CD4-positive, alpha-beta T cell treated with Interleukin-12 subunit alpha and Interleukin-12 subunit beta, for 1 hour (primary cell): ENCODE measurements around the gene TADA3.
"Not testable (repeated sequence)": the region's sequence is repeated elsewhere in the genome, so short reads cannot be mapped to it uniquely, and the experiment has no call there.

ENCODE experiments used
- DNase-seq: peaks from one replicate; pipeline ENCODE4 v3.0.0-alpha.2; 2020

Gene TADA3

DNA sequence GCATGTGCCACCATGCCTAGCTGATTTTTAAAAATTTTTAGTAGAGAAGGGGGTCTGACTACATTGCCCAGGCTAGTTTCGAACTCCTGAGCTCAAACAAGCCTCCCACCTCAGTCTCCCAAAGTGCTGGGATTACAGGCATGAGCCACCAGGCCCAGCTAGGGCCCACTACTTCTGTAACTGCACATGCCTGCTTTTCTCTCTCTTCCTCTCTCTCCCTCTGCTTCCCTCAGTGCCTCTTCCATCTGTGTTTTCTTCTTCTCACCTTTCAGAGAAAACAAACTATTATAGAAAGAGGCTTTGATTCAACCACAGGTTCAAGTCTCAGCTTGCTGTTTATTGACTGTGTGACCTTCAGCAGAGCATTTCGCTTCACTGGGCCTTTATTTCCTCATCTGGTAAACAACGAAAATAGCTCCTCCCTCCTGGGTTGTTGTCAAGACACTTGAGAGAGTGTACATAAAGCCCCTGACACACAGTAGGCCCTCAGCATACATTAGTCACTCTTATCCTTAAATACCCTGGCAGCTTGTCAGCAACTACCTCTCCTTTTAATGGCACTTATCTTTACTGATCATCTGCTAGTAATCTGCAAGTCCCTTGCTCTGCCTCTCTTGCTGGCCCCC, 10.2 kb downstream of the TADA3 start:
- no peak for DNase-seq

DNA sequence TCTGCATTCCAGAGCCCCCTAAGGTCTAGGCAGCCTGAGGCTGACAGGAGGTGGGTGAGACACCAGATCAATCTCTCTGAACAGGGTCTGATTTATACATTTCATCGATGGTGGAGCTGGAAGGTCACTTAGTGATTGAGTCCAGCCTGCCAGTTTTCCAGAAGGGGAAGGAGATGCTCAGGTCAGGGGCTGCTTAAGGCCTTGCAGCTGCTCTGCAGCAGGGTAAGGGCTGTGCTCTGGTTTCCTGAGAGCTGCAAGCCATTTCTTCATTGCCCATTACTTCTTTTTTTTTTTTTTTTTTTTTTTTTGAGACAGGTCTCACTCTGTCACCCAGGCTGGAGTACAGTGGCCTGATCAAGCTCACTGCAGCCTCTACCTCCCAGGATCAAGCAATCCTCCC, 10.7 kb downstream of the TADA3 start:
- no peak for DNase-seq

DNA sequence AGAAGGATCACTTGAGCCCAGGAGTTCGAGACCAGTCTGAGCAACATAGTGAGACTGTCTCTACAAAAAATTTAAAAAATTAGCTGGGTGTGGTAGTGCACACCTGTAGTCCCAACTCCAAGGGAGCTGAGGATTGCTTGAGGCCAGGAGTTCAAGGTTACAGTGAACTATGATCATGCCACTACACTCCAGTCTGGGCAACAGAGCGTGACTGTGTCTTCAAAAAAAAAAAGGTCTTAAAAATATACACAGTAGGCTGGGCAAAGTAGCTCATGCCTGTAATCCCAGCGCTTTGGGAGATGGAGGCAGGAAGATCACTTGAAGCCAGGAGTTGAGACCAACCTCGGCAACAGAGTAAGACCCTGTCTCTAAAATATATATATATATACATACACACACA, 11.4 kb downstream of the TADA3 start:
- DNase-seq, result no peak

DNA sequence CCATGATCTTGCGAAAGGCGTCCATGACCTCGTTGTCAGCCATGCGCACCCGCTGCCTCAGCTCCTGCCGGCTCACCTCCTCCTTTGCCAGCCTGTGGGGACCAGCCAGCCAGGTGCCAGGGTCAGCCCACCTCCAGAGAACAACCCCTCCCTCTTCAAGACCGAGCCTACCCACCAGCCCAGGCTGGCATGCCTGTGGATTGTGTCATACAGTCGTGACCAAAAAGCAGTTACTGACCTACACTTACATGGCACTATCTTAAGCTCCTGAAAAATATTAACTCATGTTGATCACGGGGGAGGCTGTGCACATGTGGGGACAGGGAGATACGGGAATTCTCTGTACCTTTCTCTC, 11.8 kb downstream of the TADA3 start:
- no peak for DNase-seq

DNA sequence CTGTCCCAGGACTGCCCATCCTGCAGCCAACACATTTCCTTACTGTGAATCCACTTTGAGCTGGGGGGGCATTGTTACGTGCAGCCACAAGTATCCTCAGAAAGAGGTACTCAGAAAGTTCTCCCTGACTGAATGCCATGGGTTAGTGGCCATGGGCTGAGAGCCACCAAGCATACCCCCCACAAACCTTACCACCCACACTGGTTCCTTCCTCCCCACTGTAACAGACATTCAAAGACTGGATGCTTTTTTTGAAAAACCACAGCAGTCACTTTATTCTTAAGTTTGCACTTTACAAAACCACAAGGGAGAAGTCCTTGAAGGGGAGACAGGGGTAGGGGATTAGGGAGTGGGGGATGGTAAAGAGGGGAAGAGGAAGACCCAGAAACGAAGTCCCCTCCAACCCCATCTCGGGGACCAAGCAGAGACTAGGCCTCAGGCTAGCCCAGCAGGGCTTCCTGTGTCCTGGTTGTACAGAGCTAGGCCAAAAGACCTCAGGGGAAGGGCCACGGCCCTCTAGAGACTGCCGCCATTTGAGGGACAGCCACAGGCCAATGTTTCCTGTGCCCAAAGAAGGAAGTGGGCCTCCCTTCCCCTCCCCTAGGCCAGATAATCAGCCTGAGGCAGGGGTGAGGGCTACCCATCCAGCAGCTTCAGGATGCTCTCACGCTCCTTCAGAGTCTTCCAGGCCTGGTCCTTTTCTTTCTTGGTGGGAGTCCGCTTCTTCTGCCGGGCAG, 12.4 kb downstream of the TADA3 start:
- DNase-seq, result peak; percentile 50

DNA sequence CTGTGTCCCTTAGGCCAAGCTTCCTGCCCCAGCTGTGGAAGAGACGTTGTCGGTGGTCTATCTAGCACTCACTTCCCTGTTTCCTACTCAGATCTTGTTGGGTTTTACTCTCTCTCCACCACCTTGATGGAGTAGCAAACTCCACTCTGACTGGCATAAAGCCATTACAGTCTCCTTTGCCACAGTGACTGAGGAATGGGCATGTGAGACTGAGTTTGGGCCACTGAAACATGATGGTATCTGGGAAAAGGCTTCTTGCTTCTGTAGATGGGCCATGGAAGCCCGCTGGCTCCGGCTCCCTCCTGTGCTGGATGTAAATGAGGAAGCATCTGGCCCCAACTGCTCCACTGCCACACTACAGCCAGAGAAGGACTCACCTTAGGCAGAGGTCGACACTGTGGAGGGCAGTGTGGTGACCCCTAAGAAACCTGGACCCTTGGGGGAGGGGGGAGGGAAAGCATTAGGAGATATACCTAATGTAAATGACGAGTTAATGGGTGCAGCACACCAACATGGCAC, 13.1 kb downstream of the TADA3 start:
- DNase-seq, result no peak

DNA sequence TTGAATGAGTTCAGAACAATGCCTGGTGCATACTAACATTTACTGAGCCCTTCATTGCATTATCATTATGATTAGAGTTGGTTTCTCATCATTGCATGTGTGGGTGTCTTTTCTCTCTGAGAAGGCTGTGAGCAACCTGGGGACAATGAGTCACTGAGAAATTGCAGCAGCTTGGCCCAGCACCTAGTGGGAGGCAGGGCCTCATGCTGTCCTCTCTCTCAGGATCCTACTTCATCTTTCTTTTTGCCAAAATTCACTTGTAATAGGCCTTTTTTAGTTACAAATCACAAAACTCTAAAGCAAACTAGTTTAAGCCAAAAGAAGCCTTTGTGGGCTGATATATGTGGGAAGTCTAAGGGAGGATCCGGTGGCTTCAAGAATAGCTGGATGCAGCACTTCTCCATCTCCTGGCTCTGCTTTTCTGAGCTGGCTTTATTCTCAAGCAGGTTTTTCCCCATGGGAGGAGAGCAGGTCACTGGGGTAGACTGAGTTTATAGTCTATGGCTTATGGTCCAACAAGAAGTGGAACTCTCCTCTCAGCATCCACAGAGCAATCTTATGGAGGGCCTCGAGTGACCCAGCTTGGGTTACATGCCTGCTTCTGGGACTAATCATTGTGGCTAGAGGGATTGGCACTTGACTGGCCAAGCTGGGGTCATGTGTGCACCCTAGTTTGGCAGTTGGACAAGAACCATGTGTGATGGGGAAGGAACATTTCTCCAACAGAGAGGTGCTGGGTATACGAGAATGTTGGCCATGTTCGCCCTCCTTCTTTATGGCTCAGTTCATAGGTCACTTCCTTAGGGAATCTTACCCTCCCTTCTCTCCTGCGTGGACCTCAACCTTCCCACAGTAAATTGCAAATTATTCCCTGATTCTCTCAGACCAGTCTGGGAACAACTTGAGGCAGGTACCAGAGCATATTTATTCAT, 13.9 kb downstream of the TADA3 start:
- DNase-seq, result no peak

DNA sequence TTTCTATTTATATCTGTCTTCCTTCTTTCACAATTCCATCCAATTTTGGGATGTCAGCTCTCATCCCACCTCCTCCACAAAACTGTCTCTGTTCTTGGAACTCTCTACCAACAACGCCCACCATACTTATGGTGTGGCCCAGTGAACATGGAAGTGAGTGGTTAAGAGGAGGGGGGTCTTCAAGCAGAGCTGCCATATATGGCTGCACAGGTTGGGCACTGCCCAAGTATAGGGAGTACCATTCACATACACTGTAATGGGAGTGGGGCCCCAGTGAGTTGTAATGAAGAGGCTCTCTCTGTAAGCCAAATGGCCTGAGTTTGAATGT, 14.6 kb downstream of the TADA3 start:
- DNase-seq, result no peak

DNA sequence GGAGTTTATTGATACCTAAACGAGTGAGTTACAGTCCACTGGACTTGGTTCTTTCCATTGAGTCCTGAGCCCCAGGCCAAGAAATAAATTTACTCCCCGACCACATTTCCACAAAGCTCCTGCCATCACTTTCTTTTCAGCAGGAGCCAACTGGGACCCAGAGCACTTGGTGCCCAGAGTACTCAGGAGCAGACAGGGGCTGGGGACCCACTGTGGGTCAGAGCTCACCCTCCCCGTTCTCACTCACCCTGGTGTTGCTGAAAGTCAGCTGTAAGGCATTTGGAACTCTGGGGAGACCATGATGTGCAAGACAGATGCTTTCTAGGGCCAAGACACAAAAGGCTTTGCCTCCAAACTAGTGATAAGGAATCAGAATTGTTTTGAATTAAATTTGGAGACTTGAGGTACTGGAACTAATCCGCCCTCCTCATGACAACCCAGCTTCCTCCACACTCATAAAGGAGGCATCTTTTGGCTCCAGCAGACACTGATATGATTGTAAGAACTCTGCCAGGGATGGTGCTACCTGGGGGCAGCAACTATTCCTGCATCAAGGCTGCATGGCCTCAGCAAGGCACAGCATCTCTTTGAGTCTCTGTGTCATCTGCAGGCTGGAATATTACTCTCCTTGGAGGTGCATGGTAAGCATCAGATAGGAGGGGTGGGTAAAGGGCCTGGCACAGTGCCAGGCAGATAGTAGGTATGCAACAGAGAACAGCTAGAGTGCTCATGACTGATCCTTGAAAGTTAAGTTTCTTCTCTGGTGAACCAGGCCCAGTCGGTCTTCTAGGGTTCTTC, 15.2 kb downstream of the TADA3 start:
- no peak for DNase-seq

DNA sequence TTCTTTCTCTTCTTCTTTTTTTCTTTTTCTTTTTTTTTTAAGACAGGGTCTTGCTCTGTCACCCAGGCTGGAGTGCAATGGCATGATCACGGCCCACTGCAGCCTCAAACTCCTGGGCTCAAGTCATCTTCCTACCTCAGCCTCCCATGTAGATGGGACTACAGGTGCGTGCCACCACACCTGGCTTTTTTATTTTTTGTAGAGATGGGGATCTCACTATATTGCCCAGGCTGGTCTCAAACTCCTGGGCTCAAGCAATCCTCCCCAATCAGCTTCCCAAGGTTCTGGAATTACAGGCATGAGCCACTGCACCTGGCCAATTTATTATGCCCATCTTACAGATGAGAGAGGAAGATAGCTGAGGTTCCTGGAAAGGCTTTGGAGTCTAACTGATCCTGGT, 21.3 kb downstream of the TADA3 start:
- DNase-seq, result not testable (repeated sequence)

DNA sequence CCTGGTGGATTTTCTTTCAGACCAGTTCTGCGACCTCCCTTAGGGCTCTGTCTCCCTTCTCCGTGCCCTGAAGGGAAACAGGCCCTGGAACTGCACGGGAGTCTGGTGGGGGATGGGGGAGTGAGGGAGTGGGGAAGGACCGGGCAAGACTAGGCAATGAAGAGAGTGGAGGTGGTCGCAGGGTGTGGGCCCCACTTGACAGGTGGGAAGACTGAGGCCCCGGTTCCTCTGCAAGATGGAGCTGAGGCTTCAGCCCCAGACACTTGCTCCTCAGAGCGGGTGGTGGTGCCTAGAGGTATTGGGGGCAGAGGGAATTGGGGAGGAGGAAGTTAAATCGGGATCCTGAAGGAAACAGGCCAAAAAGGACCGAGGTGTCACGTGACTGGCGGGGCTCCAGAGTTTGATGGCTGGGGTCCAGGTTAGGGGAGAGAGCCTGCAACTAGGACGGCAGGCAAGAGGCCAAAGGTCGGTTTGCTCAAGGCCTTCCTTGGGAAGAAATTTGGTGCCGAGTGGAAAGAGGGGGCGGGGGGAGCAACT, 21.9 kb downstream of the TADA3 start:
- no peak for DNase-seq

DNA sequence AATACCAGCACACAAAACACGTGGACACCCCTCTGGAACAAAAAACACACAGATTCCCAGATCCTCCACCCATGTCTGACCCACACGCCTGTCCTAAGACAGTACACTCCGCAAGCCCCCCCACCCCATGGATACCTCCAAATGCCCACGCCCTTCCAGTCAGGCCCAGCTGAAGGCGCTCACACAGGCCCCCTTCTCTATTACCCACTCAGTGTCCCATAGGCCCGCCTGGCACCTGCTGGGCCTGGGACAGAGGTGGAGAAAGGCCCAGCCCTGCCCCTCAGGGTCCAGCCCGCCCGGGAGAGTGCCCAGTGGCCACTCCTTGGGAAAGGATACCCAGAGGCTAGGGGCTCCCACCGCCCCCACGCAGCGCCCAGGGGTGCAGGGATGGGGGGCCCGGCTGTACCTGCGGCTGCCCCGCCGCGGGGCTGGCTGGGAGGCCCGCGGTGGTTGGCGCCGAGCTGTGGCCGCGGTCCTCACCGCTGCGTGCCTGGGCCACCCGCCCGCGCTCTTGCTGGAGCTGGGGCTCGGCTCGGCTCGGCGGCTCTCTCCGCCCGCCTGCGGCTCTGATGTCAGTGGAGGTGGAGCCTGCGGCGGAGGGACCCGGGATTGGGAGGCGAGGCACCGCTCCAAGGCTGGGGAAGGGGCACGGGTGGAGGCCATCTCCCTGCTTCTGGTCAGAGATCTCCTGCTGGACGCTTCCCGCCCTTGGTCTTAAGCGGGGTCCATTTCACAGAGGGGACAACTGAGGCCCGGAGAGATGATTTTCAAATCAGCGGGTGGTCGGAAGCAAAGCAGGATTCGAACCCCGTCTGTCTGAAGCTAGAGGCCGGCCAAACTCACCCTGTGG, 22.6 kb downstream of the TADA3 start, which contains the start of gene CAMK1:
CAMK1 (minus strand) TSS at position 522 of the 850 bp plus-strand sequence. CDS start 2,198 bp downstream, outside the sequence.
- DNase-seq, result peak; percentile 57

DNA sequence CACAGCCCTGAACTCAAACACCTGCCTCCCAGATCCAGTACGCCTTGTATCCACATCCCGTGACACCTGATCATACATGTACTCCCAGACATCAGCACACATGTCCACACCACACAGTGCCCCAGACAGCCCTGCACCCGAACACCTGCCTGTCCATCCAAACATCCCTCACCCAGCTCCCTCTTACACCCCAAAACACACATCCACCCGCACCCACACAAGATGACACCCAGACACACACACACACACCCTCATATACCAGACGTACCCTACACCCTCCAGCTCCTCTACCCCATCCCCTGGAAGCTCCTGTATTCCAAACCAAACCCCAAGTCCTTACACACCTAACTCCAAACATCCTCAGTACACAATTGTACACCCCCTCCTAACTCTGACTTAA, 23.3 kb downstream of the TADA3 start:
- no peak for DNase-seq

DNA sequence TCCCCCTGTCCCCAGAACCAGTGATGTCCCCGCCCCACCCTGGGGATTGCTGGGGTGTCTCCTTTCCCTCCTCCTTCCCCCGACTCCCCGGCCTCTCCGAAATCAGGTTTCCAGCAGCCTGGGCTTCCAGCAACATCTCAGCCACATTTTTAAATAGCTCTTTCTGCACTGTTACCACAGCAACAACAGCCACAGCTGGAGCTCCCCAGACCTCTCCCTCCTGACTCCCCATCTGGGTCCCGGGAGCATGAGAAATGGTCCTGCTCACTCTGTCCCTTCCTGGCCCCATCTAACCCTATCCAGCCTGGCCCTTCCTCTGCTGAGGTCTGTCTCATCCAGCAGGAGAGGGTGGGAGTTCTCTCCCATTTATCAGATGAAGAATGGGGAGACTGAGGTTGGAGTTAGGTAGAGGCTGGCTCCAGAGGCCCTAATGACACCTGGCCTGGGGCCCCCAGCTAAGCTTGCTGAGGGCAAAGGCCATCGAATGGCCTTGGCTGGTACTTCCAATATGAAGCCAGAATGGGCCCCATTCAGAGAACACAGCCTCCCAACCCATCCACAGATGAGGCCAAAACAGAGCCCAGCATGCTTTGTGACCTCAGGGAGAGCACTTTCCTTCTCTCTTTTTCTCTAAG, 24.0 kb downstream of the TADA3 start:
- DNase-seq, result no peak

DNA sequence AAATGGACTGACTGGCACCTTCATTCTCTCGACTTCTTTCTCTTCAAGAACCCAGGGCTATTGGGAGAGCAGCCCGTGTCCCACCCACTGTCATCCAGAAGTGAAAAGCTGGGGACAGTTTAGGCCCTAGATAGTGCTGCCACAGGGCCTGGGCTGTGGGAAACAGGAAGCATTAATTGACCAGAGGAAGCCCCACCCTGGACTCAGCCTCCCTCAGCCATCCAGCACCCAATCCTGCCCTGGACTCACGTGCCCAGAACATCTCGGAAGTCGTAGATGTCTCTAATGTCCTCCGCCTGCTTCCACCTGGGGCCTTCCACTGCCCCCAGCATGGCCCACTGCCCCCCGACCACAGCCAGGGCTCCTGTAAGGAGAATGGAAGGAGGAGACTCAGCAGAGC, 24.9 kb downstream of the TADA3 start:
- DNase-seq, result no peak

DNA sequence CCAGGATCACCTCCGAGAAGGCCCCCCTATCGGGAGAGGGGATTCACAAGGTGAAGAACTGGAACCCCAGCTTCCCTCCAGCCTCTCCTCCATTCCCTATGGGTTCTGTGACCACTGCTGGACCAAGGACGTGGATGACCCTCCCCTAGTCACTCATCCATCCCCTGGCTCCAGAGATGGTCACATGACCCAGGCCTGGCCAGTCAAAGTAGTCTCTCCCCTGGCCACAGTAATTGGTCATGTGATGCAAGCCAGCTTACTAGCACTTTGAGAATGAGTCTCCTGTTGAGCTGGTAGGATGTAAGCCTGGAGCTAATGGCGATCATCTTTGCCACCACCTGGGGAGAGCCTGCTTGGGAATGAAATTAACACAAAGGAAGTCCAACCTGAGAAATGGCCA, 26.4 kb downstream of the TADA3 start:
- DNase-seq, result no peak

DNA sequence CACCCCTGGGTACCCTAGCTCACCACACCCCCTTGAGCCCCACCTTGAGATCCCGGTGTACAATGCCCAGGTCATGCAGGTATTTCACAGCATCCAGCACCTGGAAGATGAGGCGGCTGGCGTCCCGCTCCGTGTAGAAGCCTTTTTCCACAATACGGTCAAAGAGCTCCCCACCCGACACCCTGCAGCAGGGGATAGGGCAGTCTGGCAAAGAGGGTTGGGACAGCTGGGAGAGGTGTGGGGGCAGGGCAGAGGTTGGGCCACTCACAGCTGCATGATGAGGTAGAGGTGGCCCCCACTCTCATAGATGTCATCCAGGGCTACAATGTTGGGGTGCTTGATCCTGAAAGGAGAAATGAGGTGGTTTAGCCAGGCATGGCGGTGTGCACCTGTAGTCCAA, 29.4 kb downstream of the TADA3 start:
- DNase-seq, result no peak

DNA sequence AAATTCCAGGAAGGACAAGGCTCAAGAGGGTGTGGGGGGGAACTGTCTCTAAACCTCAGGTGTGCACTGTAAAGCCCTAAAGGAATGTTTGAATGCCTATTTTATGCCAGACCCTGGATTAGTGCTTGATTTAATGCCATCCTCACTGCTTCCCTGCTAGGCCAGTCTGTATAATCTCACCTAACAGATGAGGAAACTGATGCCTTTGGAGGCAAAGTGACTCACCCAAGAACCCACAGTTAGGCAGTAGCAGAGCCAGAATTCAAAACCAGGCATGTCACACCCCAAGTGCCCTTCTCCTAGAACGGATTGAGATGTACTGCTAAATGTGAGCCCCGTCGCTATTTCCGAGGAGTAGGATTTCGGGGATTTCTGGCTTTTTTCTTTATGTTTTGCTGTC, 30.4 kb downstream of the TADA3 start:
- DNase-seq, result no peak

DNA sequence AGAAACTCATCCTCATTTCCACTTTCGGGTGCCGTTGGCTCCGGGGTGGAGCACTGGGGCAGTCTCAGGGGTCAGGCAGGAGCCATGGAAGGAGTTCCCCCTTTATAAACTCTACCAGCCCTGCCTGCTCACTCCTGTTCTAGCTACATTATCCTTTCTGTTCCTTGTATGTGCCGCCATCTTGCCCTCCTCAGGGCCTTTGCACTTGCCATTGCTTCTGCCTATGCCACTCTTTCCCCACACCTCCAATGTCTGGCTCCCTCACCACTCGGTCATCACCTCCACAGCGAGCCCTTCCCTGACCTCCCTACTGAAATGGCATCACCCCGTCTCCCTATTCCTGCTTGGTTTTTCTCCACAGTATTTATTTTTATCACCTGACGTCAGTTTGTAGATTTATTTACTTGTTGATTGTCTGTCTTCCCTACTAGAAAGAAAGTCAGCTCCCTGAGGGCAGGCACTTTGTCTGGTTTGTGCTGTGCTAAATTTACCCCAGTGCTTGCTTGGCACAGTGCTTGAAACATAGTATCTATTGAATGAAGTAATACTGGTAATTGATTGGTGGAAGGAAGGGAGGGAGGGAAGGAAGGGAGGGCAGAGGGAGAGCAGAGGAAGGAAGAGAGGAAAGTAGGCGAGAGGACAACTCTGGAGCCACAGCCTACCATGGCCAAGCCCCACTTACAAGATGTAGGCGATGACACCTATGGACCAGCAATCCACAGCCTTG, 31.3 kb downstream of the TADA3 start:
- no peak for DNase-seq

DNA sequence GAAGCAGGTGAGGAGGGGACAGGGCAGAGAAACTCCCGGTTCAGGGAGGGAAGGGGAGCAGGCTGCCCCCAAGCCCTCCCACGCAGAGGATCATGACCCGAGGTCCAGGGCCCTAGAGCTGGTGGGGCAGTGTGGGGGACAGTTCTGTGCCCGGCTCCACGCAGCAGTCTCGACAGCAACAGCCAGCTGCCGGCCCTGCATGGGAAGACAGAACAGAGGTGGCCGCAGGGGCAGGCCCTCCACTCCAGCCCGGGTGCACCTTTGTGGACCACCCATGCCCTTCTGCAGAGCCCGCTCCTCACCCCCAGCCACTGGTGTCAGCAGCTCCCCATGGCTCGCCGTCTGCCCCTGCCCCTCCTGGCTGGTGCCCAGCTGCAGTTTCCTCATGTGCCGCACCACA, 34.8 kb downstream of the TADA3 start:
- DNase-seq, result no peak
